Measurements from ENCODE around the gene SYNGR2.

The SYNGR2 gene

GRCh38 chr17:78197147-78197832 lies 28.9 kb downstream of the SYNGR2 start:
- H3K4me3 ChIP-seq (ENCODE audit: low read length), result no peak overlapping the region
- TF ChIP-seq CTCF (conservative IDR thresholded peaks at IDR 0.05; ENCODE audit: low read depth, low read length), result no peak
- no peak for DNase-seq (ENCODE audit: low read depth)

GRCh38 chr17:78200451-78200850 lies 32.1 kb downstream of the SYNGR2 start:
- no peak for TF ChIP-seq CTCF (conservative IDR thresholded peaks at IDR 0.05; ENCODE audit: low read depth, low read length)
- DNase-seq (ENCODE audit: low read depth), result no peak

GRCh38 chr17:78202666-78203065 lies 34.3 kb downstream of the SYNGR2 start:
- DNase-seq (ENCODE audit: low read depth), result no peak
- TF ChIP-seq CTCF (conservative IDR thresholded peaks at IDR 0.05; ENCODE audit: low read depth, low read length), result no peak
- H3K4me3 ChIP-seq (ENCODE audit: low read length), result no peak overlapping the region

More at GRCh38 chr17:78200451-78200850, 32.1 kb downstream of the SYNGR2 start:
- no peak overlapping the region for H3K4me3 ChIP-seq (ENCODE audit: low read length)

- no peak overlapping the region for H3K4me3 ChIP-seq (ENCODE audit: low read length)
- no peak for TF ChIP-seq CTCF (conservative IDR thresholded peaks at IDR 0.05; ENCODE audit: low read depth, low read length)
- no peak for DNase-seq (ENCODE audit: low read depth)
Observed at GRCh38 chr17:78204387-78205123, 36.2 kb downstream of the SYNGR2 start.

- TF ChIP-seq CTCF (conservative IDR thresholded peaks at IDR 0.05; ENCODE audit: low read depth, low read length), result no peak
- no peak overlapping the region for H3K4me3 ChIP-seq (ENCODE audit: low read length)
Observed at GRCh38 chr17:78205124-78205775, 36.9 kb downstream of the SYNGR2 start.

GRCh38 chr17:78206298-78206697 lies 37.9 kb downstream of the SYNGR2 start:
- peak; percentile 10 for TF ChIP-seq CTCF (conservative IDR thresholded peaks at IDR 0.05; ENCODE audit: low read depth, low read length)
- DNase-seq (ENCODE audit: low read depth), result no peak

More at GRCh38 chr17:78205124-78205775, 36.9 kb downstream of the SYNGR2 start:
- DNase-seq (ENCODE audit: low read depth), result no peak

More at GRCh38 chr17:78206298-78206697, 37.9 kb downstream of the SYNGR2 start:
- H3K4me3 ChIP-seq (ENCODE audit: low read length), result no peak overlapping the region
